Anterior cingulate cortex (tissue), 58 donors: ENCODE measurements around the gene AGAP3.

Source experiments
- DNase-seq, 58 donors: peaks; one replicate each; lab custom pipeline; 2025; lab: John Stamatoyannopoulos, UW

AGAP3 gene

GRCh38 chr7:151057506-151057988 lies 28.7 kb upstream of the AGAP3 start, which contains the start of gene CDK5:
Gene CDK5 (minus strand): TSS chr7:151057897. CDS start chr7:151057848, 49 bp downstream.
- DNase-seq = peak in 1 of 58 donors; percentile 70

- peak; percentile 87 to 100 (median 99) for DNase-seq
Measured at GRCh38 chr7:151057989-151058780, 28.1 kb upstream of the AGAP3 start.

- DNase-seq = peak in 5 of 58 donors; percentile 51 to 64 (median 56)
Measured at GRCh38 chr7:151058781-151059366, 27.4 kb upstream of the AGAP3 start.

- peak in 55 of 58 donors; percentile 42 to 93 (median 78) for DNase-seq
Measured at GRCh38 chr7:151059367-151060112, 26.7 kb upstream of the AGAP3 start, which contains the start of gene SLC4A2. Gene SLC4A2 (plus strand): TSS chr7:151059589. CDS start chr7:151061988, 2,399 bp downstream.

GRCh38 chr7:151060113-151060415 lies 26.2 kb upstream of the AGAP3 start:
- peak in 2 of 58 donors; percentile 50 to 59 for DNase-seq

- peak in 26 of 58 donors; percentile 15 to 69 (median 36) for DNase-seq
Measured at GRCh38 chr7:151060416-151061212, 25.7 kb upstream of the AGAP3 start.

- no peak for DNase-seq
Measured at GRCh38 chr7:151061213-151062110, 24.8 kb upstream of the AGAP3 start.

- no peak for DNase-seq
Measured at GRCh38 chr7:151062111-151062398, 24.2 kb upstream of the AGAP3 start.

- no peak for DNase-seq
Measured at GRCh38 chr7:151062399-151063211, 23.7 kb upstream of the AGAP3 start.

GRCh38 chr7:151063212-151063561 lies 23.1 kb upstream of the AGAP3 start:
- no peak for DNase-seq

- no peak for DNase-seq
Measured at GRCh38 chr7:151064454-151064853, 21.8 kb upstream of the AGAP3 start.

GRCh38 chr7:151064993-151065392 lies 21.3 kb upstream of the AGAP3 start:
- no peak for DNase-seq

- no peak for DNase-seq
Measured at GRCh38 chr7:151065516-151065915, 20.8 kb upstream of the AGAP3 start.

GRCh38 chr7:151066273-151066974 lies 19.9 kb upstream of the AGAP3 start:
- no peak for DNase-seq

GRCh38 chr7:151068069-151068773 lies 18.1 kb upstream of the AGAP3 start:
- no peak for DNase-seq

GRCh38 chr7:151069841-151070573 lies 16.3 kb upstream of the AGAP3 start:
- DNase-seq = no peak

- DNase-seq = no peak
Measured at GRCh38 chr7:151070574-151070960, 15.7 kb upstream of the AGAP3 start.
